Muscle layer of duodenum (tissue), 2 donors: Measurements from ENCODE around the gene USP22.

ENCODE experiments used
- H3K27ac ChIP-seq: one replicate; pipeline ENCODE4 v1.7.0; 2013; ENCODE audit warnings: mild to moderate bottlenecking, low read length
- H3K27me3 ChIP-seq: one replicate; pipeline ENCODE4 v1.7.0; 2013; ENCODE audit warnings: low read depth, mild to moderate bottlenecking, control low read depth, low read length
- H3K36me3 ChIP-seq, 2 donors: one replicate each; pipeline ENCODE4 v1.7.0; 2013; ENCODE audit warnings: low read length in 2 of 2, control low read depth in 1 of 2, mild to moderate bottlenecking in 1 of 2; ENCODE audit not compliant: insufficient read depth in 2 of 2, control insufficient read depth in 1 of 2
- H3K4me1 ChIP-seq, 2 donors: one replicate each; pipeline ENCODE4 v1.7.0; 2013; ENCODE audit warnings: low read length in 2 of 2, mild to moderate bottlenecking in 2 of 2, control low read depth in 1 of 2, moderate library complexity in 1 of 2; ENCODE audit not compliant: insufficient read depth in 2 of 2, control insufficient read depth in 1 of 2
- H3K4me3 ChIP-seq, 2 donors: one replicate each; pipeline ENCODE4 v1.7.0; 2013; ENCODE audit warnings: low read length in 2 of 2, low read depth in 1 of 2, mild to moderate bottlenecking in 1 of 2
- H3K9me3 ChIP-seq, 2 donors: one replicate each; pipeline ENCODE4 v1.7.0; 2013; ENCODE audit warnings: low read length in 2 of 2, control low read depth in 1 of 2, mild to moderate bottlenecking in 1 of 2; ENCODE audit not compliant: control insufficient read depth in 1 of 2
- donor health status: healthy.

Gene USP22

DNA sequence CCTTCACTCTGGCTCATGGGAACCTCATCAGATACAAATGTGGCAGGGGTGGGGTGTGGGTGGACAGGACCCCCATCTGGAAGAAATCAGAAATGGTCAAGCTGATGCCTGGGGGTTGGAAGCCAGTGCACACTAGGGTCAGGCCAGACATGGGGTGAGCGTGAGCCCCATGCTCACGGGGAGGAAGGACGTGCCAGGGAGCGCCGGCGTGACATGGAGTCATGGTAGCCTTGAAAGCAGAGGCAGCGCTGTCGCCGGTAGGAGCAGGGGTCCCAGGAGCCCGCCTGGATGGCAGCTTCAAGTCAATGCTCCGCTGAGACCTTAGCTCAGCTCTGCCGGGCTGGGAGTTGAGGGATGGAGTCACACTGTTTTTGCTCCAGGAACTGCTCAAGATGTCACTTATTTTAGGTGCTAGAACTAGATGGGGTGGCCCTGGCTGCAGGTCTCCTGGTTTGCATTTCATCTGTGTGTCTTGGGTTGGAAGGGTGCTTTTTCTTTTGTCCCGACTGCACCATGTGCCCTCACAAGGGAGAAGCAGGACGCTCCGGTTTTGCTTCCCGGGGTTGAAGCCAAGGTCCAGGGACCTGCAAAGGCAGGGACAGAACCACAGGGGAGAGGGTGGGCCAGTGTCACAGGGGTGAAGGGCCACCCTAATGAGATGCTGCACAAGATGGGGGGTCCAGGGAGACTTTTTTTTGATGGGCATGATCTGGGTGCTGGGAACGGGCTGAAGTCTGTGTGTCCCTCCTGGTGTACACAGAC lies 51.4 kb downstream of the USP22 start:
- Histone ChIP-seq H3K4me1 (peaks cover 0 to 6% of the 10 kb centered on the region in 2 donors), H3K27me3 (no peaks in the 10 kb centered on the region), H3K36me3 (no peaks in the 10 kb centered on the region), H3K4me3 (no peak overlapping the region), H3K27ac (no peak overlapping the region), H3K9me3 (no peaks in the 10 kb centered on the region)

- Histone ChIP-seq H3K36me3 (no peaks in the 10 kb centered on the region), H3K4me3 (no peak overlapping the region), H3K27ac (no peak overlapping the region), H3K9me3 (no peaks in the 10 kb centered on the region), H3K27me3 (no peaks in the 10 kb centered on the region), H3K4me1 (peaks cover 0 to 6% of the 10 kb centered on the region in 2 donors)
Observed at GRCh38 chr17:20989991-20990855, 52.6 kb downstream of the USP22 start.

GRCh38 chr17:20989481-20989880 lies 53.3 kb downstream of the USP22 start:
- Histone ChIP-seq H3K27me3 (no peaks in the 10 kb centered on the region), H3K9me3 (no peaks in the 10 kb centered on the region), H3K36me3 (no peaks in the 10 kb centered on the region), H3K4me1 (peaks cover 0 to 6% of the 10 kb centered on the region in 2 donors), H3K4me3 (no peak overlapping the region), H3K27ac (no peak overlapping the region)

- no peaks in the 10 kb centered on the region for H3K36me3 ChIP-seq
- no peaks in the 10 kb centered on the region for H3K27me3 ChIP-seq
- H3K4me3 ChIP-seq, result no peak overlapping the region
- H3K9me3 ChIP-seq, result no peaks in the 10 kb centered on the region
- no peak overlapping the region for H3K27ac ChIP-seq
- peaks cover 0 to 6% of the 10 kb centered on the region in 2 donors for H3K4me1 ChIP-seq
Observed at GRCh38 chr17:20988896-20989295, 53.9 kb downstream of the USP22 start.

DNA sequence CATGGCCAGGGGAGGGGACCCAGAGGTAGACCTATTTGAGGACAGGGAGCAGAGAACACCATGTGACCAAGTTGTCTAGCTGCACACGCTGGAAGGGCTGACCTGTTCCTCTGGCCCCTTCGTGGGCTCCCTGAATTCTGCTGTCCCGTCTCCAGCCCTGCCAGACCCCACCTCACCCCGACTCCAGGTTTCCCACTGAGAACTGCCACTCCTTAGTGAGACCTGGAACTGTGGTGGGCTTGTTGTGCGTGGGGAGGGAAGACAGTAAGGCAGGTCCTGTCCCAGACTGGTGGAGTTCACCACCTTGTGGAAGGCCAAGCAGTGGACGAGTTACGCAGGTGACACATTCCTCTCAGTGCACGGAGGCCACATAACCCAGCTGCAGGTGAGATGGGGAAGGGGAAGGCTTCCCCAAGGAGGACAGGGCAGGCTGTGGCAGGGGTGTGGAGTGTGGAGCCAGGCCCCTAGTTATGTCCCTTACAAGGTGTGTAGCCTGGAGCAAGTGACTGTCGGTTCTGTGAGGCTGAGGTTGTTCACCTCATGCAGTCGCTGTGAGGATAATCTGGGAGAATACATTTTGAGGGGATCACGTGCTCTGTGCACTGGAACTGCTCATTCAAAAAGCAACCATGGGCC lies 54.7 kb downstream of the USP22 start:
- H3K4me3 ChIP-seq, result no peak overlapping the region
- no peaks in the 10 kb centered on the region for H3K27me3 ChIP-seq
- no peaks in the 10 kb centered on the region for H3K9me3 ChIP-seq
- H3K27ac ChIP-seq, result no peak overlapping the region
- no peaks in the 10 kb centered on the region for H3K36me3 ChIP-seq
- H3K4me1 ChIP-seq, result peaks cover 0 to 6% of the 10 kb centered on the region in 2 donors

DNA sequence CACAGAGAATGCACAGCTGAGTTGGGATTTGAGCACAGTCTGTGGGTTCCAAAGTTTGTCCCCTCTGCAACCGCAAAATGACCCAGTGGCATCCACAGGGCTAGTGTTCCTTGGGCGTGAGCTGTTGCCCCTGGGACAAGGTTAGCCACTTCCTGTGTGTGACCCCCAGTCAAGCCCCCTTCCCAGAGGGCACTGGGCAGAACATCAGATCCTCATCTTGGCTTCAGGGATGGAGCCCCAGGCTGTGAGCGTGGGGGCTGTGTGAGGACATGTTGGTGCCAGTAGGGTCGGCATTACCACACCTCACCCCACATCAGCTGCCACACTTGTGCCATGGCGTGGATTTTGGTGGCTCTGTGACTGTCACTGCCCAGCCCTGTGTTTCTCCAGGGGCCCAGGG lies 55.3 kb downstream of the USP22 start:
- Histone ChIP-seq H3K27ac (no peak overlapping the region), H3K4me1 (peaks cover 0 to 2% of the 10 kb centered on the region in 2 donors), H3K36me3 (no peaks in the 10 kb centered on the region), H3K4me3 (no peak overlapping the region), H3K9me3 (no peaks in the 10 kb centered on the region), H3K27me3 (no peaks in the 10 kb centered on the region)

DNA sequence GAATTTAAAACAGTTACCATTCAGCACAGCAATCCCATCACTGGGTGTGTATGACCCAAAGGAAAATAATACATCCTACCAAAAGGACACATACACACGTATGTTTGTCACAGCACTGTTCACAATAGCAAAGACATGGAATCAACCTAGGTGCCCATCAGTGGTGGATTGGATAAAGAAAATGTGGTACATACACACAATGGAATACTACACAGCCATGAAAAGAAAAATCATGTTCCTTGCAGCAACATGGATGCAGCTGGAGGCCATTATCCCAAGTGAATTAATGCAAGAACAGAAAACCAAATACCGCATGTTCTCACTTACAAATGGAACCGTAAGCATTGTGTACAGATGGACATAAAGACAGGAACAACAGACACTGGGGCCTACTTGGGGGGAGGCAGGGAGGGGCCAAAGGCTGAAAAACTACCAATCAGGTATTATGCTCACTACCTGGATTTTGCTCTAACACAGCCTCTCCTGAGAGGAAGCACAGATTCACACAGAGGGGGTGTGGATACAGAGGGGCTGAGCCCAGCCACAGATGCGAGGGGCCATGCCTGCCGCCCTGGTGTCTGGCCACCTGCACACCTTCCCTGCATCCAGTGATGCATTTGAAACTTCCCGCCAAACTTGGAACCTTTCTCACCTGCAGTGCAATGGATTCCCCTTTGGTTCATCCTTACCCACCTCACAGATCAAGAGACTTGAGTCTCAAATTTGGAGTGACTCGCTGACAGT lies 55.9 kb downstream of the USP22 start:
- Histone ChIP-seq H3K4me3 (no peak overlapping the region), H3K36me3 (no peaks in the 10 kb centered on the region), H3K27ac (no peak overlapping the region), H3K4me1 (no peaks in the 10 kb centered on the region), H3K9me3 (no peaks in the 10 kb centered on the region), H3K27me3 (no peaks in the 10 kb centered on the region)

GRCh38 chr17:20983359-20983637 lies 59.5 kb downstream of the USP22 start:
- H3K27ac ChIP-seq, result no peak overlapping the region

GRCh38 chr17:20982589-20983358 lies 60.0 kb downstream of the USP22 start:
- Histone ChIP-seq H3K36me3 (no peaks in the 10 kb centered on the region), H3K4me3 (no peak overlapping the region), H3K9me3 (no peaks in the 10 kb centered on the region), H3K27ac (no peak overlapping the region), H3K4me1 (no peaks in the 10 kb centered on the region), H3K27me3 (no peaks in the 10 kb centered on the region)

More at GRCh38 chr17:20983359-20983637, 59.5 kb downstream of the USP22 start:
- no peak overlapping the region for H3K4me3 ChIP-seq
- H3K27me3 ChIP-seq, result no peaks in the 10 kb centered on the region
- H3K9me3 ChIP-seq, result no peaks in the 10 kb centered on the region
- no peaks in the 10 kb centered on the region for H3K36me3 ChIP-seq
- no peaks in the 10 kb centered on the region for H3K4me1 ChIP-seq

DNA sequence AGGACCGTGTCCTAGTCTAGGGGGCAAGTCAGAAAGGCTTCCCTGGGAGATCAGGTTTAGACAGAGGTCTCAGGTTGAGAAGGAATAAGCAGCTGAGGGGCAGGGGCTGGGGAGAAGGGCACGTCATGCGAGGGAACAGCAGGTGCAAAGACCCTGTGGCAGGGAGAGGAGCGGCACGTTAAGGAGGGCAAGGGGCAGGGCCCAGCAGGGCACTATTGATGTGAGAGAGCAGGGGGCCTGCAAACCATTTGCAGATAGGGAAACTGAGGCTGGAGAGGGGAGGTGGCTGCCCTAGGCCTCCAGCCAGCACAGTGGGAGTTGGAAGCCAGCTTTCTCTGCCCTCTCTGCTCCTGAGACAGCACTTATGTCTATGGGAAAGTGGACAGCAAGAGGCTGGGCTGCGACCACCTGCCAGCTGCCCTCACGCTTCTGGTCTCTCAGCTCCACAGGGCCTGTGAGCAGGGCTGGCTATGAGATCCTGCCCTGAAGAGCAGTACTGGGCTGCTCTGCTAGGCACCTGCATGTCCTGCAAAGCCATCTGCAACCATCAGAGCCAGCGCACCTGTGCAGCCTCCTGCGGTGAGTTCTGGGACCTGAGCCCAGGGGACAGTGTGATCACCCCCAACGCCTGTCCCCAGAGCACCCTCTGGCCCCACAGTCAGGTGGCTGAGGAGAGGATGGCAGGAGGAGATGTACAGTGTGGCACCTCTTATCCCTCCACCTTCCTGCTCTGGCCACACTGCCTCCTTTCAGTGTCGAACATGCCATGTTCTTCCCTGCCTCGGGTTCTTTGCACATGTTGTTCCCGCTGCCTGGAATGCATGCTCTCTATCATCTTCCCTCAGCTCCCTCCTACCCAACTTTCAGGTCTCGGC lies 61.5 kb downstream of the USP22 start:
- Histone ChIP-seq H3K27me3 (no peaks in the 10 kb centered on the region), H3K27ac (no peak overlapping the region), H3K9me3 (no peaks in the 10 kb centered on the region), H3K36me3 (no peaks in the 10 kb centered on the region), H3K4me1 (no peaks in the 10 kb centered on the region), H3K4me3 (no peak overlapping the region)
